Hepatocyte (in vitro differentiated cells): ENCODE results near the gene FGGY. TPM values are rescaled to one million over a fixed set of nuclear protein-coding genes. Genes with fewer than 3 reads are reported as not detected.
A peak's percentile ranks its signal among the peaks of the same experiment; 100 is the strongest.

Source experiments
- DNase-seq: peaks from one replicate; pipeline ENCODE4 v3.0.0-alpha.2; 2016; ENCODE audit warnings: low spot score
- H2AFZ ChIP-seq: fragments of 200-600 bp; sonication (generic); 2 replicates; pipeline ENCODE4 v1.6.0; 2016; ENCODE audit warnings: antibody characterized with exemption, mild to moderate bottlenecking
- H3K27ac ChIP-seq: fragments of 200-600 bp; sonication (generic); 2 replicates; pipeline ENCODE4 v1.5.1; 2016; ENCODE audit warnings: mild to moderate bottlenecking
- H3K27me3 ChIP-seq: fragments of 200-600 bp; sonication (generic); 2 replicates; pipeline ENCODE4 v1.6.1; 2016
- H3K36me3 ChIP-seq: fragments of 200-600 bp; sonication (generic); replicated peaks from 2 replicates; pipeline ENCODE4 v1.5.1; 2016; ENCODE audit warnings: low read depth; ENCODE audit not compliant: insufficient read depth
- H3K4me1 ChIP-seq: fragments of 200-600 bp; sonication (generic); 2 replicates; pipeline ENCODE4 v1.5.1; 2016; ENCODE audit warnings: mild to moderate bottlenecking, moderate library complexity; ENCODE audit not compliant: insufficient read depth
- H3K4me2 ChIP-seq: fragments of 200-600 bp; sonication (generic); 2 replicates; pipeline ENCODE4 v1.6.0; 2016
- H3K4me3 ChIP-seq: fragments of 200-600 bp; sonication (generic); 2 replicates; pipeline ENCODE4 v1.5.1; 2016; ENCODE audit warnings: mild to moderate bottlenecking
- H3K79me2 ChIP-seq: fragments of 200-600 bp; sonication (generic); 2 replicates; pipeline ENCODE4 v1.6.0; 2017; ENCODE audit warnings: mild to moderate bottlenecking
- H3K9me2 ChIP-seq: fragments of 200-600 bp; sonication (generic); replicated peaks from 2 replicates; pipeline ENCODE4 v1.6.0; 2017; ENCODE audit warnings: mild to moderate bottlenecking; ENCODE audit not compliant: insufficient read depth
- H3K9me3 ChIP-seq: fragments of 200-600 bp; sonication (generic); 2 replicates; pipeline ENCODE4 v1.5.1; 2016; ENCODE audit warnings: low read depth, mild to moderate bottlenecking
- H4K20me1 ChIP-seq: fragments of 200-600 bp; sonication (generic); 2 replicates; pipeline ENCODE4 v1.6.0; 2016; ENCODE audit warnings: mild to moderate bottlenecking; ENCODE audit not compliant: insufficient read depth, poor library complexity, severe bottlenecking
- EZH2 ChIP-seq: fragments of 200-600 bp; sonication (generic); IDR thresholded peaks from 2 replicates; pipeline ENCODE4 v1.6.1; 2016; ENCODE audit warnings: antibody characterized with exemption, mild to moderate bottlenecking, borderline replicate concordance
- EZH2phosphoT487 ChIP-seq: fragments of 200-600 bp; sonication (generic); IDR thresholded peaks from one replicate; pipeline ENCODE4 v1.6.1; 2018; ENCODE audit warnings: antibody characterized with exemption, mild to moderate bottlenecking, low read depth, moderate library complexity; ENCODE audit not compliant: unreplicated experiment, severe bottlenecking
- WGBS: methylation state at CpG from one replicate; pipeline ENCODE4 v1.1.6; 2016; ENCODE audit warnings: low lambda C conversion rate; ENCODE audit errors: missing lambda C conversion rate; 5-methylcytosine and 5-hydroxymethylcytosine counted together
- polyA plus RNA-seq: library from polyadenylated mRNA; unstranded; fragments of >200 nt; fragmentation: Nextera tagmentation; extraction: Ambion mirVana; gene quantifications from 2 replicates; pipeline ENCODE4 v1.2.1, GENCODE V29; 2016
- total RNA-seq: library from RNA; depleted of rRNA; stranded (reverse); fragments of >200 nt; gene quantifications from 2 replicates; pipeline ENCODE4 v1.2.3, GENCODE V29; 2014
- TF ChIP-seq, protein P1 (sequence below): fragments of 200-600 bp; sonication (generic); IDR thresholded peaks from 2 replicates; pipeline ENCODE4 v1.5.1; 2016; ENCODE audit warnings: antibody characterized with exemption, mild to moderate bottlenecking; ENCODE audit not compliant: poor library complexity

The FGGY gene
- total and polyA plus RNA-seq, 2 experiments from 2014 or later = 18.0 to 20.6 TPM

DNA sequence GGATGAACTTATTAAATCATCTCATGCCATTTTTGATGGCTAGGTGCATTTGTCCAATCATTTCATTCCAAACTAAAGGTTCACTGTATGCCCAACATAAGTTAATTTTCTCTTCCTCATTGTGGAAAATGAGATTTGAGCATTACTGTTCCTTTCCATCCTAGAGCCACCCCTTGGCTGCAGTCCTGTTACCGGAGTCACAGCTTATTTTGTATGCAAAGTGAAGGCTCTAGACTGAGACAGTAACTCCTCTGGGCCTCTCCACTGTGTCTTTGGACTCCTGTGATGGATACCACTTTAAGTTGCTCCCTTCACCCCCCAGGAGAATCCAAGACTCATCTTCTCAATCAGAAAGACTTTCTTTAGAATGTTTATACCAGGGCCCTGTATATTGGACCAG lies 59.7 kb downstream of the FGGY start:
- H3K4me1 ChIP-seq = peaks cover 32% of the 10 kb centered on the region
- no peak for DNase-seq
- H2AFZ ChIP-seq = no peak overlapping the region
- H3K4me2 ChIP-seq = no peak overlapping the region
- H4K20me1 ChIP-seq = no peaks in the 10 kb centered on the region
- H3K36me3 ChIP-seq = no peaks in the 10 kb centered on the region
- H3K9me2 ChIP-seq = no peaks in the 10 kb centered on the region
- TF ChIP-seq, protein P1, sequence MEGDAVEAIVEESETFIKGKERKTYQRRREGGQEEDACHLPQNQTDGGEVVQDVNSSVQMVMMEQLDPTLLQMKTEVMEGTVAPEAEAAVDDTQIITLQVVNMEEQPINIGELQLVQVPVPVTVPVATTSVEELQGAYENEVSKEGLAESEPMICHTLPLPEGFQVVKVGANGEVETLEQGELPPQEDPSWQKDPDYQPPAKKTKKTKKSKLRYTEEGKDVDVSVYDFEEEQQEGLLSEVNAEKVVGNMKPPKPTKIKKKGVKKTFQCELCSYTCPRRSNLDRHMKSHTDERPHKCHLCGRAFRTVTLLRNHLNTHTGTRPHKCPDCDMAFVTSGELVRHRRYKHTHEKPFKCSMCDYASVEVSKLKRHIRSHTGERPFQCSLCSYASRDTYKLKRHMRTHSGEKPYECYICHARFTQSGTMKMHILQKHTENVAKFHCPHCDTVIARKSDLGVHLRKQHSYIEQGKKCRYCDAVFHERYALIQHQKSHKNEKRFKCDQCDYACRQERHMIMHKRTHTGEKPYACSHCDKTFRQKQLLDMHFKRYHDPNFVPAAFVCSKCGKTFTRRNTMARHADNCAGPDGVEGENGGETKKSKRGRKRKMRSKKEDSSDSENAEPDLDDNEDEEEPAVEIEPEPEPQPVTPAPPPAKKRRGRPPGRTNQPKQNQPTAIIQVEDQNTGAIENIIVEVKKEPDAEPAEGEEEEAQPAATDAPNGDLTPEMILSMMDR = no peak
- no peak for TF ChIP-seq EZH2
- no peak for TF ChIP-seq EZH2phosphoT487
- no peaks in the 10 kb centered on the region for H3K9me3 ChIP-seq
- H3K27ac ChIP-seq = no peak overlapping the region
- no peaks in the 10 kb centered on the region for H3K27me3 ChIP-seq
- WGBS = 100% methylated on average over 1 of the region's 1 CpG
- H3K79me2 ChIP-seq = no peaks in the 10 kb centered on the region
- no peak overlapping the region for H3K4me3 ChIP-seq

- TF ChIP-seq, protein P1 = no peak
- TF ChIP-seq EZH2 (no peak), EZH2phosphoT487 (no peak)
- H2AFZ ChIP-seq = no peak overlapping the region
- no peak for DNase-seq
- no peaks in the 10 kb centered on the region for H3K36me3 ChIP-seq
- H3K4me1 ChIP-seq = peaks cover 32% of the 10 kb centered on the region
- H3K4me2 ChIP-seq = no peak overlapping the region
- H3K79me2 ChIP-seq = no peaks in the 10 kb centered on the region
- 84% methylated on average over 5 of the region's 5 CpGs for WGBS
- no peak overlapping the region for H3K27ac ChIP-seq
- no peaks in the 10 kb centered on the region for H3K27me3 ChIP-seq
- no peaks in the 10 kb centered on the region for H4K20me1 ChIP-seq
- no peaks in the 10 kb centered on the region for H3K9me3 ChIP-seq
- H3K9me2 ChIP-seq = no peaks in the 10 kb centered on the region
- H3K4me3 ChIP-seq = no peak overlapping the region
These were observed 60.9 kb downstream of the FGGY start for GRCh38 chr1:59357645-59358320.

DNA sequence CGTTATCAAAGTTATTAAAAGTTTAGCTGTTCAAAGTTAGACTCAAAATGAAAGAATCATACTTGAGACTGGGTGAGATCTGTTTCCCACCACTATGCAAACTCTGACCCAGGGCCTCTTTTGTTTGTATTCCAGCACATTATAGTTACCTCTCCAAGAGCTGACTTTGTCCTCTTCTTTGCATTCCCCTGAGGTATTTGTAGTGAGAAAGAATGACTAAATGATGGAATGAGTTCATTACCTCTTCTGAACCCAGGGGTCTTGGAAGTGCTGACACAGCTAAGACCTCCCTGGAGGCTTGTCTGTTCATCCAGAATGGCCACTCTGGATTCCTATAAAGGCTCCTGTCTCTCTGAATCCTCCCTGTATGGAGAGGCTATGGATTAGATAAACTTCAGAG lies 62.4 kb downstream of the FGGY start:
- Histone ChIP-seq H3K79me2 (no peaks in the 10 kb centered on the region), H4K20me1 (no peaks in the 10 kb centered on the region), H3K4me1 (peaks cover 30% of the 10 kb centered on the region), H3K27ac (peak overlapping the region; percentile 20), H3K36me3 (no peaks in the 10 kb centered on the region), H3K9me2 (no peaks in the 10 kb centered on the region), H3K27me3 (no peaks in the 10 kb centered on the region), H2AFZ (no peak overlapping the region), H3K9me3 (no peaks in the 10 kb centered on the region), H3K4me2 (no peak overlapping the region), H3K4me3 (no peak overlapping the region)
- TF ChIP-seq EZH2 (no peak), EZH2phosphoT487 (no peak)
- TF ChIP-seq, protein P1 = no peak
- no peak for DNase-seq
- 78% methylated on average over 1 of the region's 1 CpG for WGBS
